ENCODE results near the gene BNIP3. TPM values are rescaled to one million over a fixed set of nuclear protein-coding genes. Genes with fewer than 3 reads are reported as not detected.

The BNIP3 gene
- total RNA-seq, result 93.3 and 99.0 TPM in 2 replicates

- peaks cover 40% of the 10 kb centered on the region for H3K4me1 Mint-ChIP-seq (ENCODE audit: low read depth)
- H3K27ac Mint-ChIP-seq, result peak within 1 kb of the TSS; percentile 49
- peak within 1 kb of the TSS; percentile 90 for H3K4me3 Mint-ChIP-seq (ENCODE audit: low read depth)
Measured at GRCh38 chr10:131981429-131982184, at the start of gene BNIP3. BNIP3 (minus strand) TSS chr10:131981923; CDS start chr10:131981806, 117 bp downstream.

GRCh38 chr10:132030898-132031463, 49.3 kb upstream of the BNIP3 start:
- Mint-ChIP-seq H3K27me3 (ENCODE audit: low read depth) (peaks cover 35% of the 10 kb centered on the region), H3K4me1 (ENCODE audit: low read depth) (peaks cover 2% of the 10 kb centered on the region), H3K27ac (no peak overlapping the region), H3K9me3 (no peaks in the 10 kb centered on the region), H3K36me3 (ENCODE audit: low read depth) (no peaks in the 10 kb centered on the region), H3K4me3 (ENCODE audit: low read depth) (no peak overlapping the region)
- intact Hi-C loops (cut with micrococcal nuclease), result no loop called here
- DNase-seq (ENCODE audit: low spot score), result no peak

More at GRCh38 chr10:131981429-131982184, at the start of gene BNIP3:
- peaks cover 4% of the 10 kb centered on the region for H3K9me3 Mint-ChIP-seq
- intact Hi-C loops (cut with micrococcal nuclease), result loop anchor here (1.0 kb wide), 2 partner anchors 9 to 81 kb away; no protein-coding TSS in a partner anchor
- peaks cover 12% of the 10 kb centered on the region for H3K27me3 Mint-ChIP-seq (ENCODE audit: low read depth)
- peak; percentile 90 for DNase-seq (ENCODE audit: low spot score)
- H3K36me3 Mint-ChIP-seq (ENCODE audit: low read depth), result peaks cover 50% of the 10 kb centered on the region

- Mint-ChIP-seq H3K36me3 (ENCODE audit: low read depth) (no peaks in the 10 kb centered on the region), H3K4me1 (ENCODE audit: low read depth) (peaks cover 2% of the 10 kb centered on the region), H3K27ac (no peak overlapping the region), H3K27me3 (ENCODE audit: low read depth) (peaks cover 31% of the 10 kb centered on the region), H3K4me3 (ENCODE audit: low read depth) (no peak overlapping the region), H3K9me3 (no peaks in the 10 kb centered on the region)
- intact Hi-C loops (cut with micrococcal nuclease), result no loop called here
- DNase-seq (ENCODE audit: low spot score), result no peak
Measured at GRCh38 chr10:132028706-132029105, 47.0 kb upstream of the BNIP3 start.

GRCh38 chr10:132027423-132027983, 45.8 kb upstream of the BNIP3 start:
- Mint-ChIP-seq H3K4me3 (ENCODE audit: low read depth) (no peak overlapping the region), H3K27ac (no peak overlapping the region), H3K9me3 (no peaks in the 10 kb centered on the region), H3K27me3 (ENCODE audit: low read depth) (peaks cover 35% of the 10 kb centered on the region), H3K36me3 (ENCODE audit: low read depth) (no peaks in the 10 kb centered on the region), H3K4me1 (ENCODE audit: low read depth) (peaks cover 6% of the 10 kb centered on the region)
- no peak for DNase-seq (ENCODE audit: low spot score)
- intact Hi-C loops (cut with micrococcal nuclease), result no loop called here

GRCh38 chr10:132023092-132023811, 41.5 kb upstream of the BNIP3 start:
- Mint-ChIP-seq H3K4me1 (ENCODE audit: low read depth) (peaks cover 4% of the 10 kb centered on the region), H3K9me3 (no peaks in the 10 kb centered on the region), H3K4me3 (ENCODE audit: low read depth) (no peak overlapping the region), H3K27ac (no peak overlapping the region), H3K27me3 (ENCODE audit: low read depth) (peaks cover 24% of the 10 kb centered on the region), H3K36me3 (ENCODE audit: low read depth) (no peaks in the 10 kb centered on the region)
- peak; percentile 59 for DNase-seq (ENCODE audit: low spot score)
- intact Hi-C loops (cut with micrococcal nuclease), result loop anchor here (1.0 kb wide), 1 partner anchor 138 kb away; no protein-coding TSS in a partner anchor

- intact Hi-C loops (cut with micrococcal nuclease), result no loop called here
- Mint-ChIP-seq H3K27me3 (ENCODE audit: low read depth) (peaks cover 23% of the 10 kb centered on the region), H3K36me3 (ENCODE audit: low read depth) (no peaks in the 10 kb centered on the region), H3K9me3 (no peaks in the 10 kb centered on the region), H3K4me3 (ENCODE audit: low read depth) (no peak overlapping the region), H3K27ac (no peak overlapping the region), H3K4me1 (ENCODE audit: low read depth) (peaks cover 4% of the 10 kb centered on the region)
- no peak for DNase-seq (ENCODE audit: low spot score)
Measured at GRCh38 chr10:132022241-132022640, 40.5 kb upstream of the BNIP3 start.

- intact Hi-C loops (cut with micrococcal nuclease), result no loop called here
- Mint-ChIP-seq H3K4me1 (ENCODE audit: low read depth) (peaks cover 4% of the 10 kb centered on the region), H3K9me3 (no peaks in the 10 kb centered on the region), H3K27me3 (ENCODE audit: low read depth) (peaks cover 23% of the 10 kb centered on the region), H3K36me3 (ENCODE audit: low read depth) (no peaks in the 10 kb centered on the region), H3K27ac (no peak overlapping the region), H3K4me3 (ENCODE audit: low read depth) (no peak overlapping the region)
- no peak for DNase-seq (ENCODE audit: low spot score)
Measured at GRCh38 chr10:132021504-132022143, 39.9 kb upstream of the BNIP3 start.

GRCh38 chr10:132021046-132021445, 39.3 kb upstream of the BNIP3 start:
- H3K27me3 Mint-ChIP-seq (ENCODE audit: low read depth), result peaks cover 23% of the 10 kb centered on the region
- no peak overlapping the region for H3K4me3 Mint-ChIP-seq (ENCODE audit: low read depth)
- no peaks in the 10 kb centered on the region for H3K36me3 Mint-ChIP-seq (ENCODE audit: low read depth)
- intact Hi-C loops (cut with micrococcal nuclease), result no loop called here
- H3K27ac Mint-ChIP-seq, result no peak overlapping the region
- no peaks in the 10 kb centered on the region for H3K9me3 Mint-ChIP-seq
- H3K4me1 Mint-ChIP-seq (ENCODE audit: low read depth), result peaks cover 4% of the 10 kb centered on the region
- DNase-seq (ENCODE audit: low spot score), result no peak

GRCh38 chr10:132020456-132020855, 38.7 kb upstream of the BNIP3 start:
- peaks cover 4% of the 10 kb centered on the region for H3K4me1 Mint-ChIP-seq (ENCODE audit: low read depth)
- no peak overlapping the region for H3K4me3 Mint-ChIP-seq (ENCODE audit: low read depth)
- H3K9me3 Mint-ChIP-seq, result no peaks in the 10 kb centered on the region
- intact Hi-C loops (cut with micrococcal nuclease), result no loop called here
- H3K36me3 Mint-ChIP-seq (ENCODE audit: low read depth), result no peaks in the 10 kb centered on the region
- H3K27ac Mint-ChIP-seq, result no peak overlapping the region
- no peak for DNase-seq (ENCODE audit: low spot score)
- H3K27me3 Mint-ChIP-seq (ENCODE audit: low read depth), result peaks cover 23% of the 10 kb centered on the region

GRCh38 chr10:132019366-132019765, 37.6 kb upstream of the BNIP3 start:
- no peak overlapping the region for H3K4me3 Mint-ChIP-seq (ENCODE audit: low read depth)
- no peaks in the 10 kb centered on the region for H3K9me3 Mint-ChIP-seq
- no peaks in the 10 kb centered on the region for H3K36me3 Mint-ChIP-seq (ENCODE audit: low read depth)
- H3K27me3 Mint-ChIP-seq (ENCODE audit: low read depth), result peaks cover 15% of the 10 kb centered on the region
- DNase-seq (ENCODE audit: low spot score), result no peak
- intact Hi-C loops (cut with micrococcal nuclease), result no loop called here
- H3K4me1 Mint-ChIP-seq (ENCODE audit: low read depth), result peaks cover 4% of the 10 kb centered on the region
- H3K27ac Mint-ChIP-seq, result no peak overlapping the region

- Mint-ChIP-seq H3K36me3 (ENCODE audit: low read depth) (no peaks in the 10 kb centered on the region), H3K27ac (no peak overlapping the region), H3K4me1 (ENCODE audit: low read depth) (peaks cover 4% of the 10 kb centered on the region), H3K4me3 (ENCODE audit: low read depth) (no peak overlapping the region), H3K27me3 (ENCODE audit: low read depth) (peaks cover 8% of the 10 kb centered on the region), H3K9me3 (no peaks in the 10 kb centered on the region)
- no peak for DNase-seq (ENCODE audit: low spot score)
- intact Hi-C loops (cut with micrococcal nuclease), result no loop called here
Measured at GRCh38 chr10:132018446-132018845, 36.7 kb upstream of the BNIP3 start.

- peaks cover 7% of the 10 kb centered on the region for H3K27me3 Mint-ChIP-seq (ENCODE audit: low read depth)
Measured at GRCh38 chr10:132016514-132016913, 34.8 kb upstream of the BNIP3 start.

More at GRCh38 chr10:132016514-132016913, 34.8 kb upstream of the BNIP3 start:
- no peaks in the 10 kb centered on the region for H3K4me1 Mint-ChIP-seq (ENCODE audit: low read depth)
- DNase-seq (ENCODE audit: low spot score), result no peak
- no peaks in the 10 kb centered on the region for H3K9me3 Mint-ChIP-seq
- intact Hi-C loops (cut with micrococcal nuclease), result no loop called here
- H3K4me3 Mint-ChIP-seq (ENCODE audit: low read depth), result no peak overlapping the region
- no peaks in the 10 kb centered on the region for H3K36me3 Mint-ChIP-seq (ENCODE audit: low read depth)
- H3K27ac Mint-ChIP-seq, result no peak overlapping the region
